GM18526 (cell line): ENCODE measurements around the gene ARPP21.

Source experiments
- POLR2A ChIP-seq: IDR thresholded peaks from 3 replicates; pipeline ENCODE4 v1.6.1; 2011; ENCODE audit not compliant: insufficient read length; ENCODE audit errors: extremely low read depth

Gene ARPP21

GRCh38 chr3:35638251-35638979 lies 910 bp upstream of the ARPP21 start:
- TF ChIP-seq POLR2A, result no peak

- no peak for TF ChIP-seq POLR2A
Observed at GRCh38 chr3:35638980-35639253, 408 bp upstream of the ARPP21 start.

- TF ChIP-seq POLR2A, result no peak
Observed at GRCh38 chr3:35640190-35641165, 1.2 kb downstream of the ARPP21 start.

- TF ChIP-seq POLR2A, result no peak
Observed at GRCh38 chr3:35641331-35641730, 2.0 kb downstream of the ARPP21 start.

GRCh38 chr3:35641920-35642527 lies 2.7 kb downstream of the ARPP21 start:
- no peak for TF ChIP-seq POLR2A

GRCh38 chr3:35643495-35643894 lies 4.2 kb downstream of the ARPP21 start:
- TF ChIP-seq POLR2A, result no peak

- TF ChIP-seq POLR2A, result no peak
Observed at GRCh38 chr3:35644451-35644850, 5.1 kb downstream of the ARPP21 start.

GRCh38 chr3:35645189-35645588 lies 5.9 kb downstream of the ARPP21 start:
- TF ChIP-seq POLR2A, result no peak

GRCh38 chr3:35646081-35646480 lies 6.8 kb downstream of the ARPP21 start:
- no peak for TF ChIP-seq POLR2A

GRCh38 chr3:35647461-35647860 lies 8.1 kb downstream of the ARPP21 start:
- TF ChIP-seq POLR2A, result no peak

- no peak for TF ChIP-seq POLR2A
Observed at GRCh38 chr3:35648347-35648746, 9.0 kb downstream of the ARPP21 start.

GRCh38 chr3:35649405-35649804 lies 10.1 kb downstream of the ARPP21 start:
- no peak for TF ChIP-seq POLR2A

GRCh38 chr3:35651426-35651825 lies 12.1 kb downstream of the ARPP21 start:
- TF ChIP-seq POLR2A, result no peak

- no peak for TF ChIP-seq POLR2A
Observed at GRCh38 chr3:35651851-35652250, 12.5 kb downstream of the ARPP21 start.

- TF ChIP-seq POLR2A, result no peak
Observed at GRCh38 chr3:35653347-35653746, 14.0 kb downstream of the ARPP21 start.

- no peak for TF ChIP-seq POLR2A
Observed at GRCh38 chr3:35654476-35654875, 15.2 kb downstream of the ARPP21 start.
